ENCODE measurements around the gene CNPY4.

CNPY4 gene

DNA sequence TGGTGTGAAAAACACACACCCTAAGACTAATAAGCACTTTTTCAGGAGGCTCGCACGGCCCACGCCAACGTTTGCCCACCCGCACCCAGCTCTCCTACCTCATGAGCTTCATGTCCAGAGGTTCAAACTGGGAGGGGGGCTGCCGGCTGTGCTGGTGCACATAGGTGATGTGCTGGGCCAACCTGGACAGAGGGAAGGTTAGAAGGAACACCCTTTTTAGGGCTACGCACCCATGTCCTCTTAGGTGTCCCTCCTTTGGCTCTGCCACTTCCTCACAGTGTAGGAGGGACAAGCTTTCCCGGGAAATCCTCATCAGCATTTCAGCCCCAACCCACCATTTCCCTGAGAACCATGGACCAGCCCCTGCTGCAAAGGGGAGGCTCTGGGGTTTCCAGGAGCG is 24.1 kb upstream of the CNPY4 start:
- CTCF ChIA-PET, result interaction anchor here (0.6 to 1.5 kb wide), 3 partner anchors 13 to 101 kb away, joined by 3 read pairs; no protein-coding TSS in a partner anchor
- DNase-seq (ENCODE audit: low read depth, low spot score), result no peak
- TF ChIP-seq, protein P1, sequence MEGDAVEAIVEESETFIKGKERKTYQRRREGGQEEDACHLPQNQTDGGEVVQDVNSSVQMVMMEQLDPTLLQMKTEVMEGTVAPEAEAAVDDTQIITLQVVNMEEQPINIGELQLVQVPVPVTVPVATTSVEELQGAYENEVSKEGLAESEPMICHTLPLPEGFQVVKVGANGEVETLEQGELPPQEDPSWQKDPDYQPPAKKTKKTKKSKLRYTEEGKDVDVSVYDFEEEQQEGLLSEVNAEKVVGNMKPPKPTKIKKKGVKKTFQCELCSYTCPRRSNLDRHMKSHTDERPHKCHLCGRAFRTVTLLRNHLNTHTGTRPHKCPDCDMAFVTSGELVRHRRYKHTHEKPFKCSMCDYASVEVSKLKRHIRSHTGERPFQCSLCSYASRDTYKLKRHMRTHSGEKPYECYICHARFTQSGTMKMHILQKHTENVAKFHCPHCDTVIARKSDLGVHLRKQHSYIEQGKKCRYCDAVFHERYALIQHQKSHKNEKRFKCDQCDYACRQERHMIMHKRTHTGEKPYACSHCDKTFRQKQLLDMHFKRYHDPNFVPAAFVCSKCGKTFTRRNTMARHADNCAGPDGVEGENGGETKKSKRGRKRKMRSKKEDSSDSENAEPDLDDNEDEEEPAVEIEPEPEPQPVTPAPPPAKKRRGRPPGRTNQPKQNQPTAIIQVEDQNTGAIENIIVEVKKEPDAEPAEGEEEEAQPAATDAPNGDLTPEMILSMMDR (IDR thresholded peaks at IDR 0.05; ENCODE audit: insufficient read depth, low read length, missing control alignments), result no peak
- H3K4me3 ChIP-seq (ENCODE audit: low read depth, low read length), result no peak overlapping the region
- POLR2A ChIA-PET, result interaction anchor here (0.8 kb wide), 1 partner anchor 31 kb away, joined by 3 read pairs; the partner anchor contains the start of gene MBLAC1

DNA sequence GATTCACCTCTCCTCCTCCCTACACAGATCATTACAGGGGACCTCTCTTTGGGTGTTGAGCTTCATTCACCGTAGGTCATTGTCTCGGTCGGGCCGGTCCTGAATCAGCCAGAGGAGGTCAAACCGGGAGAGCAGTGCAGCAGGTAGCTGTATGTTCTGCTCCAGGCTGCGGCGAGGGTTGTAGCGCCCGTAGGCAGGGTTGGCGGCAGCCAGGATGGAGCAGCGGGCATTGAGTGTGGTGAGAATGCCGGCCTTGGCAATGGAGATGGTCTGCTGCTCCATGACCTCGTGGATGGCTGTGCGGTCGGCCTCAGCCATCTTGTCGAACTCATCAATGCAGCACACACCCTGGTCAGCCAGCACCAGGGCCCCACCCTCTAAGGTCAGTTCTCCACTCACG is 23.7 kb upstream of the CNPY4 start:
- no peak for DNase-seq (ENCODE audit: low read depth, low spot score)
- TF ChIP-seq, protein P1 (IDR thresholded peaks at IDR 0.05; ENCODE audit: insufficient read depth, low read length, missing control alignments), result no peak
- H3K4me3 ChIP-seq (ENCODE audit: low read depth, low read length), result no peak overlapping the region
- CTCF ChIA-PET, result interaction anchor here (0.6 to 1.5 kb wide), 3 partner anchors 13 to 102 kb away, joined by 3 read pairs; no protein-coding TSS in a partner anchor
- POLR2A ChIA-PET, result interaction anchor here (0.8 kb wide), 1 partner anchor 31 kb away, joined by 3 read pairs; the partner anchor contains the start of gene MBLAC1

DNA sequence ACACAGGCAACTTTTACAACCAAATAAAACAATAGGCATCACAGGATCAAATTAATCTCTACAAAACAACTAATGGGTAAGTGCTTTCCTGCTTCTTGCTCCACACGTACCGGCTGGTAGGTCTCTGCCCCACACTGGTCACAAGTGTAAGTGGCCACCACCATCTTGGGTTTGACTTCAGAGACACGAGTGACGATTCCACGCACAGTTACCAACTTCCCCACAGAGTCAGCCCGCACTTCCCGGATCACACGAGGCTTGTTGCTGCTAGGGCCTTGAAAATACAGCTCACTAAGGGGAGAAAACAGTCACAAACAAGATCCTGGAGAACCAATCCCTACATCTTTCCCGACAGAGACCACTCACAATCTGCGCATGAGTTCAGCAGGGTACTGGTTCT is 20.5 kb upstream of the CNPY4 start:
- TF ChIP-seq, protein P1 (IDR thresholded peaks at IDR 0.05; ENCODE audit: insufficient read depth, low read length, missing control alignments), result no peak
- DNase-seq (ENCODE audit: low read depth, low spot score), result no peak
- ChIA-PET POLR2A (no interaction called here), CTCF (interaction anchor here (0.6 to 2.1 kb wide), 2 partner anchors 9 to 105 kb away, joined by 3 to 10 read pairs; no protein-coding TSS in a partner anchor)
- H3K4me3 ChIP-seq (ENCODE audit: low read depth, low read length), result no peak overlapping the region

DNA sequence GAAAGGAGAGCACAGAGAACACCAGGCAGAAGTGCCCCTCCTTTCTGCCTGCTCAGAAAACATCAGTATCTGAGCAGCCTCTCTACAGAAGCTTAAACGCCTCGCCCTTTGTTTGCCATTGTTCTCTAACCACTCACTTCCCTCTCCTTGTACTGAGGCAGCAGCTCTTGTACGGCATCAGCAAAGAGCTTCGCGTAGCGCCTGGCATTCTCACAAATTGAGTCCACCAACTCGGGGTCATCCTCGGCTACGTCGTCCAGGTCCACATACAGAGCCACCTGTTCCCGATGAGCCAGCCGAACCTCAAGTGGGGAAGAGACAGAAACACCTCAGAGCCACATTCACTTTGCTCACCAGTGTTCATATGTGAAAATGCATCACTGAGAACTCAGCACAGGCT is 20.0 kb upstream of the CNPY4 start:
- DNase-seq (ENCODE audit: low read depth, low spot score), result no peak
- ChIA-PET CTCF (interaction anchor here (0.6 to 2.1 kb wide), 3 partner anchors 9 to 106 kb away, joined by 3 to 10 read pairs (median 7); no protein-coding TSS in a partner anchor), POLR2A (no interaction called here)
- H3K4me3 ChIP-seq (ENCODE audit: low read depth, low read length), result peak overlapping the region; percentile 83
- TF ChIP-seq, protein P1 (IDR thresholded peaks at IDR 0.05; ENCODE audit: insufficient read depth, low read length, missing control alignments), result no peak

DNA sequence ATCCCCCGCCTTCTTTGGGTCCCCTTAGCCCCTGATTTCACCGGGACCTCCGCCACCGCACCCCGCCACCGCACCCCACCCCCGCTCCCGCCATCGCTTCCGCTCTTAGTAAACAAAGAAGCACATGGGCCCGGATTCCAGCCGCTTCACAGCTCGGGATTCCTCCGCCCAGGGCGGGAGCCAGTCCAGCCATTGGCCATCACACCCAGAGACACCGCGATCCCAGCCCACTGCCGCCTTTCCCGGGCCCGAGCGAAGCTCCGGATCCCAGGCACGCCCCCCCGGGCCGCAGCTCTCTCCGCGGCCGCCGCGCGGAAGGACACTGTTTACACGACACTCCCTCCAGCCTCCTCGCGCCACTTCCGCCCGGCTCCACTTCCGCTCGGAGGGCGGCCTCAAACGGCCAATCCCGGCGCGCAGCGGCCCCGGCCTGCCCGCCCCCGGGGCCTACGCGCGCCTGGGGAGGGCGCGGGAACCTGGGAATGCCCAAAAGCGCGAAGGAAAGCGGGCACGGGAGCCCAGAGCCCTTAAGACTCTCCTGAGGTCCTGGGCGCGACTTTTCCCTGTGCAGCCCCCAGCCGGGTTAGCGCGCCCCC is 18.9 kb upstream of the CNPY4 start:
- ChIA-PET CTCF (interaction anchor here (0.8 to 2.1 kb wide), 7 partner anchors 10 to 108 kb away, joined by 3 to 10 read pairs (median 4); no protein-coding TSS in a partner anchor), POLR2A (interaction anchor here (0.7 to 2.2 kb wide), 7 partner anchors 8 to 65 kb away, joined by 3 to 14 read pairs (median 6); partner anchors contain the start of genes COPS6 and ZSCAN21)
- TF ChIP-seq, protein P1 (IDR thresholded peaks at IDR 0.05; ENCODE audit: insufficient read depth, low read length, missing control alignments), result no peak
- H3K4me3 ChIP-seq (ENCODE audit: low read depth, low read length), result peak overlapping the region; percentile 83
- peak; percentile 96 for DNase-seq (ENCODE audit: low read depth, low spot score)
